B cell (primary cell): ENCODE measurements around the gene LIG1.

ENCODE experiments used
- CTCF ChIP-seq: fragments of 200-600 bp; IDR thresholded peaks from one replicate; pipeline ENCODE4 v1.8.0; 2022; ENCODE audit warnings: antibody characterized with exemption, mild to moderate bottlenecking
- EZH2 ChIP-seq: IDR thresholded peaks from 2 replicates; pipeline ENCODE4 v1.6.1; 2012; ENCODE audit warnings: borderline replicate concordance, low read depth, mild to moderate bottlenecking, moderate library complexity, low read length; ENCODE audit not compliant: insufficient read depth, poor library complexity, severe bottlenecking

- TF ChIP-seq EZH2: no peak
- no peak for TF ChIP-seq CTCF
These were observed 46.8 kb upstream of the LIG1 start for GRCh38 chr19:48216933-48217332.
